Liver (tissue), 3 donors: ENCODE data around the gene C14orf132.

Experiments used
- ATF3 ChIP-seq: IDR thresholded peaks from 2 replicates; pipeline ENCODE4 v1.6.1; 2016; ENCODE audit warnings: antibody characterized with exemption
- CTCF ChIP-seq: fragments of 150-350 bp; IDR thresholded peaks from 2 replicates; pipeline ENCODE4 v1.5.1; 2017; ENCODE audit warnings: improper control_type of control experiment, low read depth, low read length; ENCODE audit not compliant: missing input control
- MAX ChIP-seq: IDR thresholded peaks from 2 replicates; pipeline ENCODE4 v1.6.1; 2016; ENCODE audit warnings: antibody characterized with exemption
- RAD21 ChIP-seq, 2 donors: IDR thresholded peaks; 2 replicates each; pipeline ENCODE4 v1.6.1; 2016; ENCODE audit warnings: antibody characterized with exemption in 2 of 2, mild to moderate bottlenecking in 2 of 2
- REST ChIP-seq: IDR thresholded peaks from 2 replicates; pipeline ENCODE4 v1.6.1; 2016; ENCODE audit warnings: antibody characterized with exemption, mild to moderate bottlenecking
- RXRA ChIP-seq, 2 donors: IDR thresholded peaks; 2 replicates each; pipeline ENCODE4 v1.6.1; 2017 to 2018; ENCODE audit warnings: antibody characterized with exemption in 2 of 2, mild to moderate bottlenecking in 1 of 2
- TAF1 ChIP-seq: conservative IDR thresholded peaks from 2 replicates; pipeline ENCODE4 v1.6.1; 2016; ENCODE audit warnings: antibody characterized with exemption, mild to moderate bottlenecking
- YY1 ChIP-seq: IDR thresholded peaks from 2 replicates; pipeline ENCODE4 v1.6.1; 2016; ENCODE audit warnings: antibody characterized with exemption, mild to moderate bottlenecking
- donor health status: healthy.
- donor health status: healthy.

DNA sequence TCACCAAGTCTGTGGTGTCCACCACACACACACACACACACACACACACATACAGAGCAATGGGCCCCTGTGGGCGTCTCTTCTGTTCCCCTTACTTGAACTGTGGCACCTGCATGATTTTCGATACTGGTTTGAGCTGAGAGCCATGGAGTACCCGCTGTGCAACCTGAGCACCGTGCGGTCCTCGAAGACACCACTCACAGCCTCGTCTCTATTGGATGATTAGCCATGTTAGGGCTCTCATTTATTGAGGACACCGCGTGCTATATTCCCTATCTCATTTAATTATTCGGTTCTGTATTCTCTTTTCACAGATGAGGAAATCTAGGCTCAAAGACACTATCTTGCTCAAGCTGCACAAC lies 623 bp upstream of the C14orf132 start:
- TF ChIP-seq CTCF, result no peak
- no peak for TF ChIP-seq REST
- TF ChIP-seq MAX, result no peak
- no peak for TF ChIP-seq ATF3
- TF ChIP-seq YY1, result no peak
- no peak for TF ChIP-seq RAD21 (IDR thresholded peaks at IDR 0.05)
- no peak for TF ChIP-seq RXRA (IDR thresholded peaks at IDR 0.05)
- no peak for TF ChIP-seq TAF1
